Stimulated activated naive CD4-positive, alpha-beta T cell (primary cell): ENCODE measurements around the gene SMIM23.
"Not testable (repeated sequence)": the region's sequence is repeated elsewhere in the genome, so short reads cannot be mapped to it uniquely, and the experiment has no call there.

Experiments used
- DNase-seq, 6 experiments: peaks; one replicate each; lab custom pipeline; 2025; lab: John Stamatoyannopoulos, UW

SMIM23 gene

GRCh38 chr5:171773106-171773505 lies 12.5 kb upstream of the SMIM23 start:
- DNase-seq = no peak

GRCh38 chr5:171774418-171774817 lies 11.2 kb upstream of the SMIM23 start:
- DNase-seq = no peak

- DNase-seq = no peak
Observed at GRCh38 chr5:171776213-171776612, 9.4 kb upstream of the SMIM23 start.

GRCh38 chr5:171776770-171777759 lies 8.6 kb upstream of the SMIM23 start:
- no peak for DNase-seq

- not testable (repeated sequence) for DNase-seq
Observed at GRCh38 chr5:171781744-171782143, 3.9 kb upstream of the SMIM23 start.

GRCh38 chr5:171782332-171782966 lies 3.2 kb upstream of the SMIM23 start:
- DNase-seq = no peak

GRCh38 chr5:171783051-171783450 lies 2.6 kb upstream of the SMIM23 start:
- DNase-seq = no peak

- no peak for DNase-seq
Observed at GRCh38 chr5:171789353-171789752, 3.7 kb downstream of the SMIM23 start.

- DNase-seq = no peak
Observed at GRCh38 chr5:171790408-171790807, 4.8 kb downstream of the SMIM23 start.

GRCh38 chr5:171794470-171794960 lies 8.9 kb downstream of the SMIM23 start:
- no peak for DNase-seq

- no peak for DNase-seq
Observed at GRCh38 chr5:171795381-171795780, 9.8 kb downstream of the SMIM23 start.

GRCh38 chr5:171796436-171796835 lies 10.8 kb downstream of the SMIM23 start:
- DNase-seq = no peak

GRCh38 chr5:171797543-171797942 lies 11.9 kb downstream of the SMIM23 start:
- DNase-seq = no peak

GRCh38 chr5:171798418-171798817 lies 12.8 kb downstream of the SMIM23 start:
- no peak for DNase-seq

- no peak for DNase-seq
Observed at GRCh38 chr5:171801839-171802238, 16.2 kb downstream of the SMIM23 start.

- DNase-seq = no peak
Observed at GRCh38 chr5:171805746-171806145, 20.1 kb downstream of the SMIM23 start.

- no peak for DNase-seq
Observed at GRCh38 chr5:171806976-171807747, 21.5 kb downstream of the SMIM23 start.

GRCh38 chr5:171808453-171808852 lies 22.8 kb downstream of the SMIM23 start:
- DNase-seq = no peak

- no peak for DNase-seq
Observed at GRCh38 chr5:171808951-171809350, 23.3 kb downstream of the SMIM23 start.

- DNase-seq = no peak
Observed at GRCh38 chr5:171810227-171810626, 24.6 kb downstream of the SMIM23 start.

GRCh38 chr5:171813270-171813669 lies 27.7 kb downstream of the SMIM23 start:
- DNase-seq = no peak

GRCh38 chr5:171813813-171814490 lies 28.3 kb downstream of the SMIM23 start:
- no peak for DNase-seq
